ENCODE measurements around the gene SOSTDC1.
"Not testable (repeated sequence)": the region's sequence is repeated elsewhere in the genome, so short reads cannot be mapped to it uniquely, and the experiment has no call there.

Gene SOSTDC1

GRCh38 chr7:16447876-16448275, 17.7 kb downstream of the SOSTDC1 start:
- TF ChIP-seq CTCF (IDR thresholded peaks at IDR 0.05; ENCODE audit: borderline replicate concordance, control extremely low read depth, extremely low read depth, insufficient read depth, missing control alignments): no peak
- DNase-seq (ENCODE audit: low spot score): no peak
- in situ Hi-C loops (cut with MboI; ENCODE audit: low sequenced_read_pairs, unreplicated experiment): no loop called here

DNA sequence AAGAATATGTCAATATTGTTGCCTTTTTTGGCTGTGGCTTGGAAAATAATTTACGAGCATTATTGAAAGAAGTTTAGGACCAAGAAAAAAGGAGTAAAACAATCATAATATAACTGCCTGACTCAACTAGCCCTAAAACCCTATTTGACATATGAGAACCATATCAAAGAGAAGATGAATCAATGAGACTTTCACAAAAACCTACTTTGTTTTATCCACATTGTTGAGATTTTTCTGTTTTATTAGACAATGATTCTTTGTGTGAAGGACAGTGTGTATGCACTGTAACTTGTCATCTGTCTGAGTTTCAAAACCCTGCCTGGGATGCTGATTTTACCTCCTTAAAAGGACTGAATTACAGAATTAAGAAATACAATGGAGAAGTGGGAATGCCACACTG, 19.0 kb downstream of the SOSTDC1 start:
- no peak for TF ChIP-seq CTCF (IDR thresholded peaks at IDR 0.05; ENCODE audit: borderline replicate concordance, control extremely low read depth, extremely low read depth, insufficient read depth, missing control alignments)

DNA sequence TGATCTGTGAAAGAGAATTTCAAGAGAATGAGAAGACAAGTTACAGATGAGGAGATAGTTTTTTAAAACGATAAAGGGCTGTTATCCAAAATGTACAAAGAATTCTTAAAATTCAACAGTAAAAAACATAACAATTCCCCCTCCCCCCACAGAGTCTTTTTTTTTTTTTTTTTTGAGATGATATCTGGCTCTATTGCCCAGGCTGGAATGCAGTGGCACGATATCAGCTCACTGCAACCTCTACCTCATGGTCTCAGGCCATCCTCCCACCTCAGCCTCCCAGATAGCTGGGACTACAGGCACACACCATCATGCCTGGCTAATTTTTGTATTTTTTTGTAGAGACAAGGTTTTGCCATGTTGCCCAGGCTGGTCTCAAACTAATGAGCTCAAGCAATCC, 21.7 kb downstream of the SOSTDC1 start:
- DNase-seq (ENCODE audit: low spot score); in situ Hi-C loops (cut with MboI; ENCODE audit: low sequenced_read_pairs, unreplicated experiment): not testable (repeated sequence)

More for the DNA sequence above, 19.0 kb downstream of the SOSTDC1 start:
- in situ Hi-C loops (cut with MboI; ENCODE audit: low sequenced_read_pairs, unreplicated experiment): no loop called here
- DNase-seq (ENCODE audit: low spot score): no peak

- no peak for TF ChIP-seq CTCF (IDR thresholded peaks at IDR 0.05; ENCODE audit: borderline replicate concordance, control extremely low read depth, extremely low read depth, insufficient read depth, missing control alignments)
- in situ Hi-C loops (cut with MboI; ENCODE audit: low sequenced_read_pairs, unreplicated experiment): no loop called here
- no peak for DNase-seq (ENCODE audit: low spot score)
Measured at GRCh38 chr7:16438988-16439387, 26.6 kb downstream of the SOSTDC1 start.

DNA sequence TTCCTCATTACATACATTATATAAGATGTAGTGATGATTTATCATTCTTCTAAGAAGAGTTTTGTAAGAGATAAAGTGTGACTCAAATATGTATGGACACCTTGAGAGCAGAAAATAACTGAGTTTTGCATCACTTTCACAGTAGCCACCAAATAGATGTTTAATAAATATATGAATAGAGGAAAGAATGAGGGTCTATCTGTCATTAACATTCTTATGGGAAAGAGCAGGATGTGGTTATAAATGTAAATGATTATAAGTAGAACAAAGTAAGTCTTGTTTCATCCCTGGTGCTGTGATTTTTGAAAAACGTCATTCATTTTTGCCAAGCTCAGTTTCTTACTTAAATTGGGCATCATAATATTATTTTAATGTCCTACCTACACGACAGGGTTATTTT, 29.2 kb downstream of the SOSTDC1 start:
- DNase-seq (ENCODE audit: low spot score): no peak
- no peak for TF ChIP-seq CTCF (IDR thresholded peaks at IDR 0.05; ENCODE audit: borderline replicate concordance, control extremely low read depth, extremely low read depth, insufficient read depth, missing control alignments)
- in situ Hi-C loops (cut with MboI; ENCODE audit: low sequenced_read_pairs, unreplicated experiment): no loop called here

- no peak for DNase-seq (ENCODE audit: low spot score)
- no peak for TF ChIP-seq CTCF (IDR thresholded peaks at IDR 0.05; ENCODE audit: borderline replicate concordance, control extremely low read depth, extremely low read depth, insufficient read depth, missing control alignments)
- in situ Hi-C loops (cut with MboI; ENCODE audit: low sequenced_read_pairs, unreplicated experiment): no loop called here
Measured at GRCh38 chr7:16433568-16434122, 31.9 kb downstream of the SOSTDC1 start.

GRCh38 chr7:16432425-16432731, 33.2 kb downstream of the SOSTDC1 start:
- in situ Hi-C loops (cut with MboI; ENCODE audit: low sequenced_read_pairs, unreplicated experiment): no loop called here
- TF ChIP-seq CTCF (IDR thresholded peaks at IDR 0.05; ENCODE audit: borderline replicate concordance, control extremely low read depth, extremely low read depth, insufficient read depth, missing control alignments): no peak
- DNase-seq (ENCODE audit: low spot score): no peak
